A673 (cell line): ENCODE data around the gene SNX7. TPM values are rescaled to one million over a fixed set of nuclear protein-coding genes. Genes with fewer than 3 reads are reported as not detected.

Experiments
- BruUV-seq: library from RNA; stranded (reverse); fragments of 400-500 nt; replicated peaks from 2 replicates; lab custom pipeline; 2021; lab: Mats Ljungman, UMichigan
- CTCF ChIA-PET: fragments of 300-600 bp; sonication (Branson Sonifier 250); formaldehyde crosslinking; loops from one replicate; lab custom pipeline; 2022; ENCODE audit warnings: antibody characterized with exemption; lab: Charles Lee
- POLR2A ChIA-PET: fragments of 300-600 bp; sonication (Branson Sonifier 250); formaldehyde crosslinking; loops from one replicate; lab custom pipeline; 2022; ENCODE audit warnings: antibody characterized with exemption; ENCODE audit not compliant: low non-redundant PET; lab: Charles Lee
- DNase-seq: peaks from one replicate; pipeline ENCODE4 v3.0.0-alpha.2; 2015; ENCODE audit warnings: low spot score
- H3K27ac ChIP-seq: fragments of 200-600 bp; sonication (generic); 2 replicates; pipeline ENCODE4 v1.5.1; 2016; ENCODE audit warnings: mixed run types, low read depth, mild to moderate bottlenecking, mixed read lengths, antibody characterized with exemption, low read length; ENCODE audit not compliant: poor library complexity, severe bottlenecking
- H3K27me3 ChIP-seq: fragments of 200-600 bp; sonication (generic); replicated peaks from 2 replicates; pipeline ENCODE4 v1.6.1; 2017; ENCODE audit warnings: mixed run types, low read depth, mild to moderate bottlenecking, mixed read lengths, antibody characterized with exemption, low read length; ENCODE audit not compliant: insufficient read depth, poor library complexity
- H3K36me3 ChIP-seq: fragments of 200-600 bp; sonication (generic); 2 replicates; pipeline ENCODE4 v1.6.1; 2016; ENCODE audit warnings: mixed run types, mild to moderate bottlenecking, mixed read lengths, antibody characterized with exemption, low read length; ENCODE audit not compliant: insufficient read depth, poor library complexity, severe bottlenecking
- H3K4me1 ChIP-seq: fragments of 200-600 bp; sonication (generic); 2 replicates; pipeline ENCODE4 v1.6.1; 2017; ENCODE audit warnings: mixed run types, mild to moderate bottlenecking, mixed read lengths, antibody characterized with exemption, low read length; ENCODE audit not compliant: insufficient read depth, poor library complexity, severe bottlenecking
- H3K4me3 ChIP-seq: fragments of 200-600 bp; sonication (generic); 2 replicates; pipeline ENCODE4 v1.5.1; 2016; ENCODE audit warnings: low read depth, mixed run types, mild to moderate bottlenecking, mixed read lengths, low read length; ENCODE audit not compliant: poor library complexity, severe bottlenecking
- H3K9me3 ChIP-seq: fragments of 200-600 bp; sonication (generic); 2 replicates; pipeline ENCODE4 v1.6.1; 2016; ENCODE audit warnings: mixed run types, low read depth, mild to moderate bottlenecking, mixed read lengths, antibody characterized with exemption, low read length; ENCODE audit not compliant: poor library complexity, severe bottlenecking
- EZH2 ChIP-seq: fragments of 200-600 bp; sonication (generic); IDR thresholded peaks from 2 replicates; pipeline ENCODE4 v1.6.1; 2017; ENCODE audit warnings: borderline replicate concordance, low read depth, mild to moderate bottlenecking, mixed read lengths, antibody characterized with exemption, low read length; ENCODE audit not compliant: poor library complexity, severe bottlenecking
- intact Hi-C: fragments of 100-400 bp; cut with micrococcal nuclease; formaldehyde crosslinking; loops from one replicate; pipeline ENCODE4 v1.10.0; 2022; ENCODE audit not compliant: unreplicated experiment
- total RNA-seq: library from RNA; stranded (reverse); gene quantifications from 2 replicates; pipeline ENCODE4 v1.2.3, GENCODE V29; 2021
- TF ChIP-seq, protein P1 (sequence below): fragments of 300-800, 200-600 bp; sonication (generic); conservative IDR thresholded peaks from 2 replicates; pipeline ENCODE4 v1.5.1; 2017; ENCODE audit warnings: low read depth, mild to moderate bottlenecking, antibody characterized with exemption, low read length, moderate library complexity, mixed read lengths

SNX7 gene
- total RNA-seq, 1 experiment from 2014 or later = 4.4 TPM

DNA sequence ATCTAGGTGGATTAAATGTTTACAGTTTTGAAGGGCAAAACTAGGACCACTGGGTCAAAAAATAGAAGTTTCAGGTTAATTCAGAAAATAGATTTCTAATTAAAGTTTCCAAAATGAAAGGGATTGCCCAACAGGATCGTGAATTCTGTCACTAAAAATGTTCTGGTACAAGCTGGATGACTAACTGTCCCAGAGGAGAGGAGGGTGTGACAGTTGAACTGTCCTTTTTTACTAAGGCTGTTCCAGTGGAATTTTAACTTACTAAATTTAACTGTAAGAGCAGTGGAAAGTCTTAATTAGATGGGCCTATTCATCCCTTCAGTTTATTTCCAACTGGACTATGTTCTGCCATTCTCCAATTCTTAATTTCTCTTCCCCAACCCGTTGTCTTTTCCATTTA is 7.2 kb downstream of the SNX7 start:
- no peaks in the 10 kb centered on the region for H3K4me1 ChIP-seq
- no TSS peak for BruUV-seq
- H3K9me3 ChIP-seq = no peaks in the 10 kb centered on the region
- CTCF ChIA-PET = no interaction called here
- H3K27ac ChIP-seq = no peak overlapping the region
- no peak overlapping the region for H3K4me3 ChIP-seq
- TF ChIP-seq, protein P1, sequence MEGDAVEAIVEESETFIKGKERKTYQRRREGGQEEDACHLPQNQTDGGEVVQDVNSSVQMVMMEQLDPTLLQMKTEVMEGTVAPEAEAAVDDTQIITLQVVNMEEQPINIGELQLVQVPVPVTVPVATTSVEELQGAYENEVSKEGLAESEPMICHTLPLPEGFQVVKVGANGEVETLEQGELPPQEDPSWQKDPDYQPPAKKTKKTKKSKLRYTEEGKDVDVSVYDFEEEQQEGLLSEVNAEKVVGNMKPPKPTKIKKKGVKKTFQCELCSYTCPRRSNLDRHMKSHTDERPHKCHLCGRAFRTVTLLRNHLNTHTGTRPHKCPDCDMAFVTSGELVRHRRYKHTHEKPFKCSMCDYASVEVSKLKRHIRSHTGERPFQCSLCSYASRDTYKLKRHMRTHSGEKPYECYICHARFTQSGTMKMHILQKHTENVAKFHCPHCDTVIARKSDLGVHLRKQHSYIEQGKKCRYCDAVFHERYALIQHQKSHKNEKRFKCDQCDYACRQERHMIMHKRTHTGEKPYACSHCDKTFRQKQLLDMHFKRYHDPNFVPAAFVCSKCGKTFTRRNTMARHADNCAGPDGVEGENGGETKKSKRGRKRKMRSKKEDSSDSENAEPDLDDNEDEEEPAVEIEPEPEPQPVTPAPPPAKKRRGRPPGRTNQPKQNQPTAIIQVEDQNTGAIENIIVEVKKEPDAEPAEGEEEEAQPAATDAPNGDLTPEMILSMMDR = no peak
- TF ChIP-seq EZH2 = no peak
- POLR2A ChIA-PET = no interaction called here
- intact Hi-C loops = no loop called here
- DNase-seq = no peak
- no peaks in the 10 kb centered on the region for H3K27me3 ChIP-seq
- no peaks in the 10 kb centered on the region for H3K36me3 ChIP-seq

DNA sequence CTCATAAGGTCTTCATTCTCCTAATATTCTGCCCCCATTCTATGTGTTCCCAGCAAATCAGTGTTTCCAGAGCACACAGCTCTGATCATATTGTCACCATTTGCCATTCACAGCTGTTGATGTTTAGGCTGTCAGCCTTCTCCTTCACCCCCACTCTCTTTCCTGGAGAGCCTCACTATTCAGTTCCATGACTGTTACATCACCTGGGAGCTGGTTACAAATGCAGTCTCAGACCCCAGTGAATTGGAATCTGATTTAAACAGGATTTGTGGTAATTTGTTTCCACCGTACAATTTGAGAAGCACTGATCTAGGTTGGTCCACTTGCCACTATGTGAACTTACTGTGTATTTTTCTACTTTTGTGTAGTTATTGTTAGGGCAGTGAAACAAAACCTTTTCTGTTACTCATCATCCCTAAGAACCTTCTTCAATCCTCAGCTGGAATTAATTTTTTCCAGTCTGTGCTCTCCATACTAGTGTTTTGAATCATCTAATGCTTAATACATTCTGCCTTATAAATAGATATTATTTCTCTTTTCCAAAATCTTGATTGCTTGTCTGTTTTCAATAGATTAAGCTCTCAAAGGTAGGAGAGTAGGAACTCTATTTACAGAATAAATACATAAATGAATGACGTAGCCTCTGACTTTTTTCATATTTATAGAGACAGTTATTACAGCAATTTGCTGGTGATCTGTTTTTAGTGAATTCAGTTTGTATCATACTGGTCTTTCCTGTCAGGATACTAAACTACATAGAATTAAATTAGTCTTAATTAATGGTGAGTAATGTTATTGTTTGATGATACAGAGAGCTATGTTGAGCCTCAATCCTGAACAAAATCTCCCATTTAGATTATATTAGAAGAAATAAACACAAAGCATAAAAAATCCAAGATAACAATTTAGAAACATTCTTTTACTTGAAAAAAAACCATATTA is 8.1 kb downstream of the SNX7 start:
- Histone ChIP-seq H3K27ac (no peak overlapping the region), H3K4me1 (no peaks in the 10 kb centered on the region)

DNA sequence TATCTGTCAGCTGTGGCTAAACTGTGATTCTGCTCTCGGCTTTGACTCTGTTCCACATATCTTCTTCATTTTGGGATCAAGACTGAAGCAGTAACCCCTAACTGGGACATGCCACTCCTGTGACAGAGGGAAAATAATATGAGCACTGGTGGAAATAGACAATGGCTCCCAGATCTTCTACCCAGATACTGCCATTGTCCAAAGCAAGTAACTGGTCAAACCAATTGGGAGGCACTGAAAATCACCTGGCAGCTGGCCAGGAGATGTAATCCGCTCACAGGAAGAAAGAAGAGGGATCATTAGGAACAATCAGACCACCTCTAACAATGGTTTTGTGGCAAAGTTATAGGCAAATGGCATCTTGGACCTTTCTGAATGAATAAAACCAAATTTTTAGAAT is 10.7 kb downstream of the SNX7 start:
- CTCF ChIA-PET = interaction anchor here (0.6 kb wide), 1 partner anchor 761 kb away, joined by 3 read pairs; no protein-coding TSS in a partner anchor
- Histone ChIP-seq H3K9me3 (no peaks in the 10 kb centered on the region), H3K4me3 (no peak overlapping the region), H3K4me1 (no peaks in the 10 kb centered on the region), H3K36me3 (no peaks in the 10 kb centered on the region), H3K27ac (no peak overlapping the region), H3K27me3 (no peaks in the 10 kb centered on the region)
- no peak for DNase-seq
- TF ChIP-seq, protein P1 = no peak
- no peak for TF ChIP-seq EZH2
- intact Hi-C loops = no loop called here
- BruUV-seq = no TSS peak
- POLR2A ChIA-PET = no interaction called here

More for the DNA sequence above, 8.1 kb downstream of the SNX7 start:
- Histone ChIP-seq H3K36me3 (no peaks in the 10 kb centered on the region), H3K9me3 (no peaks in the 10 kb centered on the region), H3K4me3 (no peak overlapping the region), H3K27me3 (no peaks in the 10 kb centered on the region)
- BruUV-seq = no TSS peak
- TF ChIP-seq, protein P1 = no peak
- TF ChIP-seq EZH2 = no peak
- intact Hi-C loops = no loop called here
- no peak for DNase-seq
- CTCF ChIA-PET = no interaction called here
- POLR2A ChIA-PET = interaction anchor here (0.6 kb wide), 1 partner anchor 472 kb away, joined by 3 read pairs; no protein-coding TSS in a partner anchor
